ENCODE data around the gene MTARC2.

GRCh38 chr1:220747437-220748088 lies 559 bp upstream of the MTARC2 start:
- TF ChIP-seq POLR2A (IDR thresholded peaks at IDR 0.05): no peak
- no peak for TF ChIP-seq CTCF (IDR thresholded peaks at IDR 0.05 in 8 of 11, conservative IDR thresholded peaks at IDR 0.05 in 3 of 11)
- TF ChIP-seq POLR2AphosphoS5 (IDR thresholded peaks at IDR 0.05): no peak

Data from spleen (tissue), 7 donors.